IgD-negative memory B cell (primary cell): ENCODE data around the gene RAD51B. TPM values are rescaled to one million over a fixed set of nuclear protein-coding genes. Genes with fewer than 3 reads are reported as not detected.

ENCODE experiments used
- H3K27ac Mint-ChIP-seq, 3 donors: one replicate each; pipeline ENCODE4 v1.8.0; 2020 to 2022; ENCODE audit warnings: mild to moderate bottlenecking in 3 of 3, mixed read lengths in 3 of 3, moderate library complexity in 1 of 3
- H3K27me3 Mint-ChIP-seq: one replicate; pipeline ENCODE4 v1.8.0; 2021; ENCODE audit warnings: mixed read lengths
- H3K36me3 Mint-ChIP-seq: one replicate; pipeline ENCODE4 v1.8.0; 2020; ENCODE audit warnings: mild to moderate bottlenecking, mixed read lengths
- H3K4me1 Mint-ChIP-seq, 3 donors: one replicate each; pipeline ENCODE4 v1.8.0; 2020 to 2022; ENCODE audit warnings: mixed read lengths in 3 of 3, mild to moderate bottlenecking in 1 of 3
- H3K4me3 Mint-ChIP-seq, 4 donors: one replicate each; pipeline ENCODE4 v1.8.0; 2020 to 2022; ENCODE audit warnings: mild to moderate bottlenecking in 4 of 4, mixed read lengths in 4 of 4, moderate library complexity in 3 of 4
- H3K9me3 Mint-ChIP-seq, 3 donors: one replicate each; pipeline ENCODE4 v1.8.0; 2020 to 2021; ENCODE audit warnings: mixed read lengths in 3 of 3, mild to moderate bottlenecking in 1 of 3
- polyA plus RNA-seq: library from polyadenylated mRNA; unstranded; fragments of 300-500 nt; fragmentation: Illumina TruSeq; gene quantifications from one replicate; pipeline ENCODE4 v1.2.3, GENCODE V29; 2021

The RAD51B gene
- polyA plus RNA-seq, 1 donor from 2014 or later, result 24.9 TPM

- H3K36me3 Mint-ChIP-seq, result no peaks in the 10 kb centered on the region
- H3K4me3 Mint-ChIP-seq, result peak overlapping the region in 2 of 4 donors; percentile 73 to 89
- no peaks in the 10 kb centered on the region for H3K27me3 Mint-ChIP-seq
- H3K4me1 Mint-ChIP-seq, result peaks cover 5 to 11% (median 6%) of the 10 kb centered on the region in 3 donors
- no peaks in the 10 kb centered on the region for H3K9me3 Mint-ChIP-seq
- peak overlapping the region in 1 of 3 donors; percentile 92 for H3K27ac Mint-ChIP-seq
These were observed 813.8 kb downstream of the RAD51B start for GRCh38 chr14:68633131-68633991.

GRCh38 chr14:68634332-68634731, 814.8 kb downstream of the RAD51B start:
- no peaks in the 10 kb centered on the region for H3K36me3 Mint-ChIP-seq
- no peaks in the 10 kb centered on the region for H3K9me3 Mint-ChIP-seq

GRCh38 chr14:68634874-68635595, 815.5 kb downstream of the RAD51B start:
- Mint-ChIP-seq H3K9me3 (no peaks in the 10 kb centered on the region), H3K27ac (no peak overlapping the region), H3K36me3 (no peaks in the 10 kb centered on the region), H3K4me1 (peaks cover 3 to 6% (median 5%) of the 10 kb centered on the region in 3 donors), H3K4me3 (no peak overlapping the region), H3K27me3 (no peaks in the 10 kb centered on the region)

More at GRCh38 chr14:68634332-68634731, 814.8 kb downstream of the RAD51B start:
- Mint-ChIP-seq H3K27me3 (no peaks in the 10 kb centered on the region), H3K4me1 (peaks cover 3 to 6% (median 5%) of the 10 kb centered on the region in 3 donors), H3K27ac (peak overlapping the region in 1 of 3 donors; percentile 61), H3K4me3 (no peak overlapping the region)

GRCh38 chr14:68636597-68636996, 817.0 kb downstream of the RAD51B start:
- Mint-ChIP-seq H3K4me3 (no peak overlapping the region), H3K27ac (no peak overlapping the region), H3K4me1 (peaks cover 3 to 6% (median 5%) of the 10 kb centered on the region in 3 donors), H3K9me3 (peaks cover 3 to 13% (median 4%) of the 10 kb centered on the region in 3 donors), H3K36me3 (peaks cover 1% of the 10 kb centered on the region), H3K27me3 (no peaks in the 10 kb centered on the region)

- Mint-ChIP-seq H3K27me3 (no peaks in the 10 kb centered on the region), H3K36me3 (peaks cover 1% of the 10 kb centered on the region), H3K27ac (no peak overlapping the region), H3K9me3 (peaks cover 4 to 14% (median 7%) of the 10 kb centered on the region in 3 donors), H3K4me1 (peaks cover 3 to 6% (median 5%) of the 10 kb centered on the region in 3 donors), H3K4me3 (no peak overlapping the region)
These were observed 817.8 kb downstream of the RAD51B start for GRCh38 chr14:68637106-68638021.

- peaks cover 4 to 21% (median 7%) of the 10 kb centered on the region in 3 donors for H3K9me3 Mint-ChIP-seq
- no peak overlapping the region for H3K4me3 Mint-ChIP-seq
- no peak overlapping the region for H3K27ac Mint-ChIP-seq
- H3K4me1 Mint-ChIP-seq, result peaks cover 1 to 3% (median 3%) of the 10 kb centered on the region in 3 donors
- H3K36me3 Mint-ChIP-seq, result peaks cover 3% of the 10 kb centered on the region
- no peaks in the 10 kb centered on the region for H3K27me3 Mint-ChIP-seq
These were observed 818.8 kb downstream of the RAD51B start for GRCh38 chr14:68638141-68638999.

- H3K27ac Mint-ChIP-seq, result no peak overlapping the region
- no peaks in the 10 kb centered on the region for H3K27me3 Mint-ChIP-seq
- no peaks in the 10 kb centered on the region for H3K4me1 Mint-ChIP-seq
- peaks cover 3% of the 10 kb centered on the region for H3K36me3 Mint-ChIP-seq
- H3K4me3 Mint-ChIP-seq, result no peak overlapping the region
- H3K9me3 Mint-ChIP-seq, result peaks cover 4 to 21% (median 7%) of the 10 kb centered on the region in 3 donors
These were observed 819.6 kb downstream of the RAD51B start for GRCh38 chr14:68639000-68639757.

- no peaks in the 10 kb centered on the region for H3K27me3 Mint-ChIP-seq
- H3K4me1 Mint-ChIP-seq, result no peaks in the 10 kb centered on the region
- peaks cover 4 to 21% (median 7%) of the 10 kb centered on the region in 3 donors for H3K9me3 Mint-ChIP-seq
- H3K36me3 Mint-ChIP-seq, result peaks cover 3% of the 10 kb centered on the region
- peak overlapping the region in 1 of 3 donors; percentile 1 for H3K27ac Mint-ChIP-seq
- H3K4me3 Mint-ChIP-seq, result no peak overlapping the region
These were observed 820.4 kb downstream of the RAD51B start for GRCh38 chr14:68639758-68640574.

- H3K4me3 Mint-ChIP-seq, result no peak overlapping the region
- H3K27ac Mint-ChIP-seq, result no peak overlapping the region
- H3K27me3 Mint-ChIP-seq, result no peaks in the 10 kb centered on the region
- H3K9me3 Mint-ChIP-seq, result peaks cover 4 to 21% (median 7%) of the 10 kb centered on the region in 3 donors
- no peaks in the 10 kb centered on the region for H3K4me1 Mint-ChIP-seq
- peaks cover 3% of the 10 kb centered on the region for H3K36me3 Mint-ChIP-seq
These were observed 824.1 kb downstream of the RAD51B start for GRCh38 chr14:68643673-68644072.

GRCh38 chr14:68644101-68644500, 824.5 kb downstream of the RAD51B start:
- Mint-ChIP-seq H3K27ac (peak overlapping the region in 1 of 3 donors; percentile 21), H3K27me3 (no peaks in the 10 kb centered on the region), H3K4me3 (no peak overlapping the region), H3K4me1 (no peaks in the 10 kb centered on the region), H3K36me3 (peaks cover 3% of the 10 kb centered on the region), H3K9me3 (peaks cover 4 to 21% (median 7%) of the 10 kb centered on the region in 3 donors)

GRCh38 chr14:68645371-68645770, 825.8 kb downstream of the RAD51B start:
- Mint-ChIP-seq H3K36me3 (peaks cover 3% of the 10 kb centered on the region), H3K4me1 (no peaks in the 10 kb centered on the region), H3K27me3 (no peaks in the 10 kb centered on the region), H3K4me3 (no peak overlapping the region), H3K27ac (no peak overlapping the region), H3K9me3 (peaks cover 4 to 20% (median 7%) of the 10 kb centered on the region in 3 donors)

- Mint-ChIP-seq H3K36me3 (no peaks in the 10 kb centered on the region), H3K27me3 (no peaks in the 10 kb centered on the region), H3K4me1 (no peaks in the 10 kb centered on the region), H3K9me3 (peaks cover 0 to 5% (median 0%) of the 10 kb centered on the region in 3 donors), H3K4me3 (no peak overlapping the region), H3K27ac (no peak overlapping the region)
These were observed 830.1 kb downstream of the RAD51B start for GRCh38 chr14:68649476-68650189.
